ENCODE data around the gene KRT81.

KRT81 gene

GRCh38 chr12:52333321-52333720 lies 42.0 kb upstream of the KRT81 start:
- DNase-seq (ENCODE audit: low read depth) = no peak
- TF ChIP-seq CTCF (IDR thresholded peaks at IDR 0.05; ENCODE audit: low read depth, low read length) (no peak), MAX (IDR thresholded peaks at IDR 0.05; ENCODE audit: low read depth, low read length) (no peak)
- H3K4me3 ChIP-seq (ENCODE audit: low read depth, low read length) = no peak overlapping the region

- no peak for DNase-seq (ENCODE audit: low read depth)
- TF ChIP-seq POLR2A (IDR thresholded peaks at IDR 0.05; ENCODE audit: extremely low read depth, insufficient read length) = no peak
- TF ChIP-seq MAX (IDR thresholded peaks at IDR 0.05; ENCODE audit: low read depth, low read length) = no peak
- TF ChIP-seq MYC (IDR thresholded peaks at IDR 0.05; ENCODE audit: low read depth, low read length) = no peak
- TF ChIP-seq CTCF (IDR thresholded peaks at IDR 0.05; ENCODE audit: low read depth, low read length) = no peak
Observed at GRCh38 chr12:52332381-52332780, 41.0 kb upstream of the KRT81 start.

GRCh38 chr12:52331833-52332232 lies 40.5 kb upstream of the KRT81 start:
- no peak for DNase-seq (ENCODE audit: low read depth)
- no peak overlapping the region for H3K4me3 ChIP-seq (ENCODE audit: low read depth, low read length)
- TF ChIP-seq POLR2A (IDR thresholded peaks at IDR 0.05; ENCODE audit: extremely low read depth, insufficient read length) (no peak), MAX (IDR thresholded peaks at IDR 0.05; ENCODE audit: low read depth, low read length) (no peak), MYC (IDR thresholded peaks at IDR 0.05; ENCODE audit: low read depth, low read length) (no peak), CTCF (IDR thresholded peaks at IDR 0.05; ENCODE audit: low read depth, low read length) (no peak)

More at GRCh38 chr12:52332381-52332780, 41.0 kb upstream of the KRT81 start:
- no peak overlapping the region for H3K4me3 ChIP-seq (ENCODE audit: low read depth, low read length)

GRCh38 chr12:52331039-52331438 lies 39.7 kb upstream of the KRT81 start:
- no peak for TF ChIP-seq MYC (IDR thresholded peaks at IDR 0.05; ENCODE audit: low read depth, low read length)
- TF ChIP-seq CTCF (IDR thresholded peaks at IDR 0.05; ENCODE audit: low read depth, low read length) = no peak
- TF ChIP-seq MAX (IDR thresholded peaks at IDR 0.05; ENCODE audit: low read depth, low read length) = no peak
- TF ChIP-seq POLR2A (IDR thresholded peaks at IDR 0.05; ENCODE audit: extremely low read depth, insufficient read length) = no peak
- no peak overlapping the region for H3K4me3 ChIP-seq (ENCODE audit: low read depth, low read length)
- DNase-seq (ENCODE audit: low read depth) = no peak

- no peak for TF ChIP-seq MAX (IDR thresholded peaks at IDR 0.05; ENCODE audit: low read depth, low read length)
- TF ChIP-seq POLR2A (IDR thresholded peaks at IDR 0.05; ENCODE audit: extremely low read depth, insufficient read length) = no peak
- TF ChIP-seq MYC (IDR thresholded peaks at IDR 0.05; ENCODE audit: low read depth, low read length) = no peak
- no peak for TF ChIP-seq CTCF (IDR thresholded peaks at IDR 0.05; ENCODE audit: low read depth, low read length)
- no peak for DNase-seq (ENCODE audit: low read depth)
- no peak overlapping the region for H3K4me3 ChIP-seq (ENCODE audit: low read depth, low read length)
Observed at GRCh38 chr12:52327830-52328500, 36.6 kb upstream of the KRT81 start.

Data from NB4 (cell line).